Immature natural killer cell (primary cell): ENCODE measurements around the gene COA6. TPM values are rescaled to one million over a fixed set of nuclear protein-coding genes. Genes with fewer than 3 reads are reported as not detected.

Experiments used
- DNase-seq, 3 donors: peaks; one replicate each; pipeline ENCODE4 v3.0.0; 2022; ENCODE audit warnings: mixed read lengths in 1 of 3
- H3K27ac Mint-ChIP-seq, 6 donors: one replicate each; pipeline ENCODE4 v1.8.0; 2020; ENCODE audit warnings: mixed read lengths in 6 of 6, mild to moderate bottlenecking in 5 of 6, inconsistent platforms in 4 of 6, moderate library complexity in 3 of 6
- H3K27me3 Mint-ChIP-seq, 3 donors: one replicate each; pipeline ENCODE4 v1.8.0; 2020 to 2021; ENCODE audit warnings: low read depth in 3 of 3, mild to moderate bottlenecking in 3 of 3, mixed read lengths in 3 of 3, moderate library complexity in 3 of 3, inconsistent platforms in 1 of 3
- H3K36me3 Mint-ChIP-seq, 3 donors: one replicate each; pipeline ENCODE4 v1.8.0; 2020; ENCODE audit warnings: mixed read lengths in 3 of 3, inconsistent platforms in 2 of 3, mild to moderate bottlenecking in 2 of 3
- H3K4me1 Mint-ChIP-seq, 2 donors: one replicate each; pipeline ENCODE4 v1.8.0; 2020; ENCODE audit warnings: inconsistent platforms in 2 of 2, mild to moderate bottlenecking in 2 of 2, mixed read lengths in 2 of 2, moderate library complexity in 1 of 2
- H3K4me3 Mint-ChIP-seq, 5 donors: one replicate each; pipeline ENCODE4 v1.8.0; 2020; ENCODE audit warnings: mild to moderate bottlenecking in 5 of 5, mixed read lengths in 5 of 5, inconsistent platforms in 3 of 5, moderate library complexity in 3 of 5
- H3K9me3 Mint-ChIP-seq, 6 donors: one replicate each; pipeline ENCODE4 v1.8.0; 2020; ENCODE audit warnings: mild to moderate bottlenecking in 6 of 6, mixed read lengths in 6 of 6, inconsistent platforms in 4 of 6, moderate library complexity in 3 of 6
- polyA plus RNA-seq, 3 donors: library from polyadenylated mRNA; unstranded; fragments of 300-500 nt; fragmentation: Illumina TruSeq; gene quantifications; one replicate each; pipeline ENCODE4 v1.2.3, GENCODE V29; 2021

The COA6 gene
- polyA plus RNA-seq, 3 donors from 2014 or later: 20.3 to 41.0 (median 34.8) TPM

- Mint-ChIP-seq H3K9me3 (no peaks in the 10 kb centered on the region), H3K36me3 (peaks cover 4 to 35% (median 18%) of the 10 kb centered on the region in 3 donors), H3K27ac (no peak overlapping the region), H3K4me3 (no peak overlapping the region), H3K4me1 (peaks cover 21 to 22% of the 10 kb centered on the region in 2 donors), H3K27me3 (no peaks in the 10 kb centered on the region)
- no peak for DNase-seq
Measured at GRCh38 chr1:234405676-234406075, 32.4 kb downstream of the COA6 start.

- no peaks in the 10 kb centered on the region for H3K9me3 Mint-ChIP-seq
- no peaks in the 10 kb centered on the region for H3K27me3 Mint-ChIP-seq
- peaks cover 4 to 35% (median 18%) of the 10 kb centered on the region in 3 donors for H3K36me3 Mint-ChIP-seq
- peaks cover 9 to 10% of the 10 kb centered on the region in 2 donors for H3K4me1 Mint-ChIP-seq
- no peak overlapping the region for H3K27ac Mint-ChIP-seq
- no peak for DNase-seq
- H3K4me3 Mint-ChIP-seq: no peak overlapping the region
Measured at GRCh38 chr1:234406871-234407270, 33.6 kb downstream of the COA6 start.

GRCh38 chr1:234408757-234409156 is 35.5 kb downstream of the COA6 start:
- Mint-ChIP-seq H3K27ac (no peak overlapping the region), H3K4me3 (no peak overlapping the region), H3K4me1 (no peaks in the 10 kb centered on the region), H3K27me3 (no peaks in the 10 kb centered on the region), H3K36me3 (peaks cover 15 to 41% (median 15%) of the 10 kb centered on the region in 3 donors), H3K9me3 (no peaks in the 10 kb centered on the region)
- no peak for DNase-seq

- Mint-ChIP-seq H3K27me3 (no peaks in the 10 kb centered on the region), H3K9me3 (no peaks in the 10 kb centered on the region), H3K27ac (no peak overlapping the region), H3K36me3 (peaks cover 15 to 41% (median 18%) of the 10 kb centered on the region in 3 donors), H3K4me1 (no peaks in the 10 kb centered on the region), H3K4me3 (no peak overlapping the region)
- no peak for DNase-seq
Measured at GRCh38 chr1:234409328-234409727, 36.1 kb downstream of the COA6 start.

GRCh38 chr1:234412830-234413229 is 39.6 kb downstream of the COA6 start:
- no peak overlapping the region for H3K27ac Mint-ChIP-seq
- H3K27me3 Mint-ChIP-seq: peaks cover 0 to 2% (median 0%) of the 10 kb centered on the region in 3 donors
- H3K4me1 Mint-ChIP-seq: no peaks in the 10 kb centered on the region
- no peak for DNase-seq
- no peaks in the 10 kb centered on the region for H3K9me3 Mint-ChIP-seq
- H3K4me3 Mint-ChIP-seq: no peak overlapping the region
- H3K36me3 Mint-ChIP-seq: peaks cover 15 to 38% (median 26%) of the 10 kb centered on the region in 3 donors

GRCh38 chr1:234413485-234413884 is 40.2 kb downstream of the COA6 start:
- no peak overlapping the region for H3K4me3 Mint-ChIP-seq
- no peaks in the 10 kb centered on the region for H3K4me1 Mint-ChIP-seq
- peaks cover 0 to 2% (median 0%) of the 10 kb centered on the region in 3 donors for H3K27me3 Mint-ChIP-seq
- H3K36me3 Mint-ChIP-seq: peaks cover 14 to 37% (median 28%) of the 10 kb centered on the region in 3 donors
- H3K9me3 Mint-ChIP-seq: no peaks in the 10 kb centered on the region
- no peak overlapping the region for H3K27ac Mint-ChIP-seq
- DNase-seq: no peak

- Mint-ChIP-seq H3K27ac (no peak overlapping the region), H3K9me3 (no peaks in the 10 kb centered on the region), H3K4me1 (no peaks in the 10 kb centered on the region), H3K27me3 (peaks cover 0 to 2% (median 0%) of the 10 kb centered on the region in 3 donors), H3K4me3 (no peak overlapping the region), H3K36me3 (peaks cover 17 to 33% (median 30%) of the 10 kb centered on the region in 3 donors)
- DNase-seq: no peak
Measured at GRCh38 chr1:234413990-234414389, 40.7 kb downstream of the COA6 start.

GRCh38 chr1:234427950-234428646 is 54.8 kb downstream of the COA6 start:
- no peak overlapping the region for H3K4me3 Mint-ChIP-seq
- DNase-seq: no peak
- peaks cover 21 to 44% (median 32%) of the 10 kb centered on the region in 3 donors for H3K36me3 Mint-ChIP-seq
- no peaks in the 10 kb centered on the region for H3K9me3 Mint-ChIP-seq
- H3K4me1 Mint-ChIP-seq: no peaks in the 10 kb centered on the region
- no peak overlapping the region for H3K27ac Mint-ChIP-seq
- H3K27me3 Mint-ChIP-seq: no peaks in the 10 kb centered on the region

GRCh38 chr1:234429434-234429806 is 56.2 kb downstream of the COA6 start:
- Mint-ChIP-seq H3K4me3 (no peak overlapping the region), H3K9me3 (peaks cover 0 to 1% (median 0%) of the 10 kb centered on the region in 6 donors), H3K4me1 (no peaks in the 10 kb centered on the region), H3K36me3 (peaks cover 21 to 44% (median 39%) of the 10 kb centered on the region in 3 donors), H3K27me3 (no peaks in the 10 kb centered on the region), H3K27ac (no peak overlapping the region)
- no peak for DNase-seq

GRCh38 chr1:234430691-234431090 is 57.4 kb downstream of the COA6 start:
- Mint-ChIP-seq H3K27ac (no peak overlapping the region), H3K9me3 (peaks cover 0 to 1% (median 0%) of the 10 kb centered on the region in 6 donors), H3K4me1 (no peaks in the 10 kb centered on the region), H3K36me3 (peaks cover 24 to 49% (median 47%) of the 10 kb centered on the region in 3 donors), H3K27me3 (no peaks in the 10 kb centered on the region), H3K4me3 (no peak overlapping the region)
- no peak for DNase-seq

GRCh38 chr1:234431255-234431654 is 58.0 kb downstream of the COA6 start:
- peaks cover 0 to 1% (median 0%) of the 10 kb centered on the region in 6 donors for H3K9me3 Mint-ChIP-seq
- no peak overlapping the region for H3K4me3 Mint-ChIP-seq
- DNase-seq: no peak
- no peak overlapping the region for H3K27ac Mint-ChIP-seq
- no peaks in the 10 kb centered on the region for H3K4me1 Mint-ChIP-seq
- H3K27me3 Mint-ChIP-seq: no peaks in the 10 kb centered on the region
- peaks cover 24 to 49% (median 43%) of the 10 kb centered on the region in 3 donors for H3K36me3 Mint-ChIP-seq

- H3K27ac Mint-ChIP-seq: no peak overlapping the region
- no peak overlapping the region for H3K4me3 Mint-ChIP-seq
- no peaks in the 10 kb centered on the region for H3K27me3 Mint-ChIP-seq
- no peaks in the 10 kb centered on the region for H3K4me1 Mint-ChIP-seq
- peaks cover 0 to 1% (median 0%) of the 10 kb centered on the region in 6 donors for H3K9me3 Mint-ChIP-seq
- peaks cover 23 to 46% (median 42%) of the 10 kb centered on the region in 3 donors for H3K36me3 Mint-ChIP-seq
- DNase-seq: no peak
Measured at GRCh38 chr1:234433563-234434285, 60.5 kb downstream of the COA6 start.
